Stimulated activated CD8-positive, alpha-beta memory T cell treated with anti-CD3 and anti-CD28 coated beads, Interleukin-12 subunit alpha, Interleukin-12 subunit beta, amount 100 ng/mL, for 1 hour (primary cell): ENCODE data around the gene PCDHB6.
"Not testable (repeated sequence)": the region's sequence is repeated elsewhere in the genome, so short reads cannot be mapped to it uniquely, and the experiment has no call there.

Source experiments
- DNase-seq: peaks from one replicate; pipeline ENCODE4 v3.0.0-alpha.2; 2020; ENCODE audit warnings: low read depth

The PCDHB6 gene

DNA sequence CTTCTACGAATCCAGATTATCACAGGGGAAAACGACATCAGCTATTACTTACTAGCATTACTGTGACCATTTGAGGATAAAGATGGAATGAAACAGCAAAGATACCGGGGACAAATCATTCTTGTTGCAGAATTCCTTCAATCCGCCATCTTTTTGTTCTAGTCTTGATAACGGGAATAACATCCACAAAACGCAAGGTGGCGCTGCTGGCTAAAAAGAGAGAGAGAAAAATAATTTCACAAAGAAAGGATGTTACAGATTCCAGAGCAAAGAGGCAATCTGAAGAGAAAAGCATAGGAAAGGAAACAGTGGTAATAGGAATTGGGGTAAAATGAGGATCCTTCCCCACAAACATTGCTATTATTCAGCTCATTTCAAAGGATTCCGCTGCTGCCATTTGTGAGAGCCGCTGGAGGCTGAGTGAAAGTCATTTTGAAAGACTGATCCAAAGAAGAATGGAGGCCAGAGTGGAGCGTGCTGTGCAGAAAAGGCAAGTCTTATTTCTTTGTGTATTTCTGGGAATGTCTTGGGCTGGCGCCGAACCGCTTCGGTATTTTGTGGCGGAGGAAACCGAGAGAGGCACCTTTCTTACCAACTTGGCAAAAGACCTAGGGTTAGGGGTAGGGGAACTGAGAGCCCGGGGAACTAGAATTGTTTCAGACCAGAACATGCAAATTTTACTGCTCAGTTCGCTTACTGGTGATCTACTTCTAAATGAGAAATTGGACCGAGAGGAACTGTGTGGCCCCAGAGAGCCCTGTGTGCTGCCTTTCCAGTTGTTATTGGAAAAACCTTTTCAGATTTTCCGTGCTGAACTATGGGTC, 22.7 kb downstream of the PCDHB6 start, which contains the start of gene PCDHB7:
Gene PCDHB7, plus strand, starts transcription at position 264 of the 824 bp plus-strand sequence. Its CDS starts 192 bp downstream, at position 456.
- no peak for DNase-seq

DNA sequence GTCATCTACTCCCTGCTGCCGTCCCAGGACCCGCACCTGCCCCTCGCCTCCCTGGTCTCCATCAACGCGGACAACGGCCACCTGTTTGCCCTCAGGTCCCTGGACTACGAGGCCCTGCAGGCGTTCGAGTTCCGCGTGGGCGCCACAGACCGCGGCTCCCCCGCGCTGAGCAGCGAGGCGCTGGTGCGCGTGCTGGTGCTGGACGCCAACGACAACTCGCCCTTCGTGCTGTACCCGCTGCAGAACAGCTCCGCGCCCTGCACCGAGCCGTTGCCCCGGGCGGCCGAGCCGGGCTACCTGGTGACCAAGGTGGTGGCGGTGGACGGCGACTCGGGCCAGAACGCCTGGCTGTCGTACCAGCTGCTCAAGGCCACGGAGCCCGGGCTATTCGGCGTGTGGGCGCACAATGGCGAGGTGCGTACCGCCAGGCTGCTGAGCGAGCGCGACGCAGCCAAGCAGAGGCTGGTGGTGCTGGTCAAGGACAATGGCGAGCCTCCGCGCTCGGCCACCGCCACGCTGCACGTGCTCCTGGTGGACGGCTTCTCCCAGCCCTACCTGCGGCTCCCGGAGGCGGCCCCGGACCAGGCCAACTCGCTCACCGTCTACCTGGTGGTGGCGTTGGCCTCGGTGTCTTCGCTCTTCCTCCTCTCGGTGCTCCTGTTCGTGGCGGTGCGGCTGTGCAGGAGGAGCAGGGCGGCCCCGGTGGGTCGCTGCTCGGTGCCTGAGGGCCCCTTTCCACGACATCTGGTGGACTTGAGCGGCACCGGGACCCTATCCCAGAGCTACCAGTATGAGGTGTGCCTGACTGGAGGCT, 24.6 kb downstream of the PCDHB6 start:
- not testable (repeated sequence) for DNase-seq

- no peak for DNase-seq
These were observed 26.1 kb downstream of the PCDHB6 start for GRCh38 chr5:141175933-141176332.

GRCh38 chr5:141177577-141178191, 27.8 kb downstream of the PCDHB6 start, which contains the start of gene PCDHB8:
PCDHB8 (plus strand) TSS chr5:141177790; CDS start chr5:141178035, 245 bp downstream.
- DNase-seq = not testable (repeated sequence)

- not testable (repeated sequence) for DNase-seq
These were observed 29.5 kb downstream of the PCDHB6 start for GRCh38 chr5:141179371-141179770.

GRCh38 chr5:141179876-141180275, 30.0 kb downstream of the PCDHB6 start:
- DNase-seq = not testable (repeated sequence)

DNA sequence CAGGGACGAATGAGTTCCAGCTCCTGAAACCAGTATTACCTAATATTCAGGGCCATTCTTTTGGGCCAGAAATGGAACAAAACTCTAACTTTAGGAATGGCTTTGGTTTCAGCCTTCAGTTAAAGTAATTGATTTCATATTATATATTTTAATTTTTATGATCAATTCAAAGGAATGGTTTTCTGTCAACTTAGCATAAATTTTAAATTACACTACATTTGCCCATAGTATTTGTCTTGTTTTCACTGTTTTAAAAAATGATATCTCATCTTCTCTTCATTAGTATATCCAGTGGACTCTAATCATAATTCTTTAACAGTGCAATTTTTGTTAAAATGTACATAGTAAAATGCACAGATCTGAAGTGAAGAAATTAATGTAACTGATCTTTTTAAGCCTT, 30.5 kb downstream of the PCDHB6 start:
- DNase-seq = no peak

DNA sequence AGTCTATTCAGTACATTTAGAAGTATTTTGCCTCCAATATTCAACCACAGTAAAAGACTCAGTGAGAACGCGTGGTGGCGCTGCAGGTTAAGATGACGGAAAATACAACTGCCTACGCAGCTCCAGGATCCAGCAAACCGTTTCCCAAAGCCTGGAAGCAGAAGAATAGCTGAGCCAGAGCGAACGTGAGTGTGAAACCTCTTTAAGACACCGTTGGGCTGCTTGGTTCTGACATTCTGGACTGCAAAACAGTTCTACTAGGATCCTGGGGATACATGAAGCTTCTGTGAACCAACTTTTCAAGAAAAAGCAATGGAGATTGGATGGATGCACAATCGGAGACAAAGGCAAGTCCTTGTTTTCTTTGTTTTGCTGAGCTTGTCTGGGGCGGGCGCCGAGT, 32.4 kb downstream of the PCDHB6 start, which contains the start of gene PCDHB16:
Gene PCDHB16, plus strand, starts transcription at position 140 of the 400 bp plus-strand sequence. Its CDS starts 173 bp downstream, at position 313.
- DNase-seq = no peak

DNA sequence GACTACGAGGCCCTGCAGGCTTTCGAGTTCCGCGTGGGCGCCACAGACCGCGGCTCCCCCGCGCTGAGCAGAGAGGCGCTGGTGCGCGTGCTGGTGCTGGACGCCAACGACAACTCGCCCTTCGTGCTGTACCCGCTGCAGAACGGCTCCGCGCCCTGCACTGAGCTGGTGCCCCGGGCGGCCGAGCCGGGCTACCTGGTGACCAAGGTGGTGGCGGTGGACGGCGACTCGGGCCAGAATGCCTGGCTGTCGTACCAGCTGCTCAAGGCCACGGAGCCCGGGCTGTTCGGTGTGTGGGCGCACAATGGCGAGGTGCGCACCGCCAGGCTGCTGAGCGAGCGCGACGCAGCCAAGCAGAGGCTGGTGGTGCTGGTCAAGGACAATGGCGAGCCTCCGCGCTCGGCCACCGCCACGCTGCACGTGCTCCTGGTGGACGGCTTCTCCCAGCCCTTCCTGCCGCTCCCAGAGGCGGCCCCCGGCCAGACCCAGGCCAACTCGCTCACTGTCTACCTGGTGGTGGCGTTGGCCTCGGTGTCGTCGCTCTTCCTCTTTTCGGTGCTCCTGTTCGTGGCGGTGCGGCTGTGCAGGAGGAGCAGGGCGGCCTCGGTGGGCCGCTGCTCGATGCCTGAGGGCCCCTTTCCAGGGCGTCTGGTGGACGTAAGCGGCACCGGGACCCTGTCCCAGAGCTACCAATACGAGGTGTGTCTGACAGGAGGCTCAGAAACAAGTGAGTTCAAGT, 34.4 kb downstream of the PCDHB6 start:
- not testable (repeated sequence) for DNase-seq

DNA sequence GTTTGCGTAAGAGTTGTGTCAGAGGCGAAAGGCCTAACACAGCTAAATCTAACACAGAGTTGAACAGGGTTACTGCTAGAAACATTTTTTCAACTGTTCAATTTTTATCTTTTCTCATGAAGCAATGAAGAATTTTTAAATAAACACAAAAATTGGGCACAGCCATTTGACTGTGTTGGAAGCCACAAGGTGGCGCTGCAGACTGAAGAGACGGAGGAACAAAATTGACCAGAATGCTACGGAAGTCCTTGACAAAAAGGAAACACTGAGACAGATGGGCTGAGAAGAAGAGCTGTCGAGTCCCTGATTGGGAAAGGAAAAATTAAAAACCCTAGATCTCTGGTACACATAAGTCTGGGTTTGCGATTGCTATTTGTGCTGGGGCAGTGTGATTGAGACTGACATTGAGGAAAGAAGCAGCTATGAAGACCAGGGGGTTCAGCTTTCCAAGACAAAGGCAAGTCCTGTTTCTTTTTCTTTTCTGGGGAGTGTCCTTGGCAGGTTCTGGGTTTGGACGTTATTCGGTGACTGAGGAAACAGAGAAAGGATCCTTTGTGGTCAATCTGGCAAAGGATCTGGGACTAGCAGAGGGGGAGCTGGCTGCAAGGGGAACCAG, 37.1 kb downstream of the PCDHB6 start, which contains the start of gene PCDHB9:
Gene PCDHB9, plus strand, starts transcription at position 265 of the 616 bp plus-strand sequence. Its CDS starts 158 bp downstream, at position 423.
- peak; percentile 10 for DNase-seq

DNA sequence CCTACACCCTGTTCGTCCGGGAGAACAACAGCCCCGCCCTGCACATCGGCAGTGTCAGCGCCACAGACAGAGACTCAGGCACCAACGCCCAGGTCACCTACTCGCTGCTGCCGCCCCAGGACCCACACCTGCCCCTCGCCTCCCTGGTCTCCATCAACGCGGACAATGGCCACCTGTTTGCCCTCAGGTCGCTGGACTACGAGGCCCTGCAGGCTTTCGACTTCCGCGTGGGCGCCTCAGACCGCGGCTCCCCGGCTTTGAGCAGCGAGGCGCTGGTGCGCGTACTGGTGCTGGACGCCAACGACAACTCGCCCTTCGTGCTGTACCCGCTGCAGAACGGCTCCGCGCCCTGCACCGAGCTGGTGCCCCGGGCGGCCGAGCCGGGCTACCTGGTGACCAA, 38.8 kb downstream of the PCDHB6 start:
- not testable (repeated sequence) for DNase-seq

DNA sequence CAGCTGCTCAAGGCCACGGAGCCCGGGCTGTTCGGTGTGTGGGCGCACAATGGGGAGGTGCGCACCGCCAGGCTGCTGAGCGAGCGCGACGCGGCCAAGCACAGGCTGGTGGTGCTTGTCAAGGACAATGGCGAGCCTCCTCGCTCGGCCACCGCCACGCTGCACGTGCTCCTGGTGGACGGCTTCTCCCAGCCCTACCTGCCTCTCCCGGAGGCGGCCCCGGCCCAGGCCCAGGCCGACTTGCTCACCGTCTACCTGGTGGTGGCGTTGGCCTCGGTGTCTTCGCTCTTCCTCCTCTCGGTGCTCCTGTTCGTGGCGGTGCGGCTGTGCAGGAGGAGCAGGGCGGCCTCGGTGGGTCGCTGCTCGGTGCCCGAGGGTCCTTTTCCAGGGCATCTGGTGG, 39.3 kb downstream of the PCDHB6 start:
- not testable (repeated sequence) for DNase-seq

DNA sequence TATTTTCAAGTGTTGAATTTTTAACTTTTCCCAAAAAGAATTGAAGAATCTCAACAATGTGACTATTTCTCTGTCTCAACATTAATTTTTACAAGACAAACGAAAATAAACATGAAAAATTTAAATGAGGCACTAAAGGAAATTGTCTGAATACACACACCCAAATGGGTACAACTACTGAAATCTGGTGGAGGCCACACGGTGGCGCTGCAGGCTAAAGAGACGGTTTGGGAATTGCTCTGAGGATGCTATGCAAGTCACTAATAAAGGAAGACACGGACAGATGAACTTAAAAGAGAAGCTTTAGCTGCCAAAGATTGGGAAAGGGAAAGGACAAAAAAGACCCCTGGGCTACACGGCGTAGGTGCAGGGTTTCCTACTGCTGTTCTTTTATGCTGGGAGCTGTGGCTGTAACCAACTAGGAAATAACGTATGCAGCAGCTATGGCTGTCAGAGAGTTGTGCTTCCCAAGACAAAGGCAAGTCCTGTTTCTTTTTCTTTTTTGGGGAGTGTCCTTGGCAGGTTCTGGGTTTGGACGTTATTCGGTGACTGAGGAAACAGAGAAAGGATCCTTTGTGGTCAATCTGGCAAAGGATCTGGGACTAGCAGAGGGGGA, 42.4 kb downstream of the PCDHB6 start, which contains the start of gene PCDHB10:
Gene PCDHB10, plus strand, starts transcription at position 244 of the 616 bp plus-strand sequence. Its CDS starts 200 bp downstream, at position 444.
- DNase-seq = no peak

DNA sequence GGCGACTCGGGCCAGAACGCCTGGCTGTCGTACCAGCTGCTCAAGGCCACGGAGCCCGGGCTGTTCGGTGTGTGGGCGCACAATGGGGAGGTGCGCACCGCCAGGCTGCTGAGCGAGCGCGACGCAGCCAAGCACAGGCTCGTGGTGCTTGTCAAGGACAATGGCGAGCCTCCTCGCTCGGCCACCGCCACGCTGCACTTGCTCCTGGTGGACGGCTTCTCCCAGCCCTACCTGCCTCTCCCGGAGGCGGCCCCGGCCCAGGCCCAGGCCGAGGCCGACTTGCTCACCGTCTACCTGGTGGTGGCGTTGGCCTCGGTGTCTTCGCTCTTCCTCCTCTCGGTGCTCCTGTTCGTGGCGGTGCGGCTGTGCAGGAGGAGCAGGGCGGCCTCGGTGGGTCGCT, 44.5 kb downstream of the PCDHB6 start:
- DNase-seq = not testable (repeated sequence)

- no peak for DNase-seq
These were observed 46.5 kb downstream of the PCDHB6 start for GRCh38 chr5:141196363-141196762.

DNA sequence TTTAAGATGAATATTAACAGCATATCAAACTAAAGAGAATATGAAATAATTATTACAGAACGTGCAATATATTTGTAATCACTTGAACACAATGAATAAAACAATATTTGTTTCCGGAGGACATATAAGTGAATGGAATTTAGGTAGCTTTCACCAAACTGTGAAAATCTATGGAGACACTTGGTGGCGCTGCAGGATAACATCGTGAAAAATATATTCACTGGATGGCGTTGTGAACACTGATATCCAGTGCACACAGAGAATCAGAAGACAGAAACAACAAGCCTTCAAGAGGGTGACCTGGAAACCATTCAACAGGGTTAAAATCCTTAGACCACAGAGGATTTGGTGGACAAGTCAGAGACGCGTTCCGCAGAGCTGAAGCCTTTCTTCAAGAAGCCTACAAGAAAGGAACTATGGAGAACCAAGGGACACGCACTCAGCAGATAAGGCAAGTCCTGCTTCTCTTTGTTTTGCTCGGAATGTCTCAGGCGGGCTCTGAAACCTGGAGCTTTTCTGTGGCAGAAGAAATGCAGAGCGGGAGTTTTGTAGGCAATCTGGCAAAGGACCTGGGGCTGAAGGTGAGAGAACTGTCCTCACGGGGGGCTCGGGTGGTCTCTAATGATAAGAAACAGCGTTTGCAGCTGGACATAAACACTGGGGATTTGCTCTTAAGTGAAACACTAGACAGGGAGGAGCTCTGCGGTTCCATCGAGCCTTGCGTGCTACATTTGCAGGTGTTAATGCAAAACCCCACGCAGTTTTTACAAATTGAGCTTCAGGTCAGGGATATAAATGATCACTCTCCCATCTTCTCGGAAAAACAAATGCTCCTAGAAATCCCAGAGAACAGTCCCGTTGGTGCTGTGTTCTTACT, 49.7 kb downstream of the PCDHB6 start, which contains the start of gene PCDHB11:
Gene PCDHB11, plus strand, starts transcription at position 269 of the 877 bp plus-strand sequence. Its CDS starts 148 bp downstream, at position 417.
- no peak for DNase-seq

- not testable (repeated sequence) for DNase-seq
These were observed 51.3 kb downstream of the PCDHB6 start for GRCh38 chr5:141201126-141201525.

GRCh38 chr5:141201646-141202045, 51.8 kb downstream of the PCDHB6 start:
- not testable (repeated sequence) for DNase-seq
